Karpas-422 (cell line): Measurements from ENCODE around the gene AK5. TPM values are rescaled to one million over a fixed set of nuclear protein-coding genes. Genes with fewer than 3 reads are reported as not detected.

Experiments
- DNase-seq: peaks from one replicate; pipeline ENCODE4 v3.0.0-alpha.2; 2015
- H2AFZ ChIP-seq: fragments of 200-600 bp; sonication (generic); 2 replicates; pipeline ENCODE4 v1.6.1; 2014; ENCODE audit warnings: antibody characterized with exemption, low read length, mixed read lengths
- H3K27ac ChIP-seq: fragments of 200-600 bp; sonication (generic); 2 replicates; pipeline ENCODE4 v1.5.1; 2014; ENCODE audit warnings: mild to moderate bottlenecking, low read length, moderate library complexity
- H3K27me3 ChIP-seq: fragments of 200-600 bp; sonication (generic); 2 replicates; pipeline ENCODE4 v1.6.1; 2014; ENCODE audit warnings: low read length, mixed read lengths
- H3K36me3 ChIP-seq: fragments of 200-600 bp; sonication (generic); 2 replicates; pipeline ENCODE4 v1.6.1; 2014; ENCODE audit warnings: low read length, mixed read lengths; ENCODE audit not compliant: insufficient read depth
- H3K4me1 ChIP-seq: fragments of 200-600 bp; sonication (generic); 2 replicates; pipeline ENCODE4 v1.6.1; 2014; ENCODE audit warnings: mild to moderate bottlenecking, low read length, mixed read lengths
- H3K4me2 ChIP-seq: fragments of 200-600 bp; sonication (generic); 2 replicates; pipeline ENCODE4 v1.6.1; 2014; ENCODE audit warnings: low read length, low read depth, mild to moderate bottlenecking; ENCODE audit not compliant: poor library complexity, severe bottlenecking
- H3K4me3 ChIP-seq: fragments of 200-600 bp; sonication (generic); 2 replicates; pipeline ENCODE4 v1.5.1; 2014; ENCODE audit warnings: mild to moderate bottlenecking, antibody characterized with exemption, low read length, mixed read lengths
- H3K79me2 ChIP-seq: fragments of 200-600 bp; sonication (generic); 2 replicates; pipeline ENCODE4 v1.6.1; 2014; ENCODE audit warnings: mild to moderate bottlenecking, low read length, mixed read lengths
- H3K9ac ChIP-seq: fragments of 200-600 bp; sonication (generic); 2 replicates; pipeline ENCODE4 v1.6.0; 2014; ENCODE audit warnings: low read length
- H3K9me2 ChIP-seq: fragments of 200-600 bp; sonication (generic), shearing (Covaris generic); replicated peaks from 2 replicates; pipeline ENCODE4 v1.6.0; 2014; ENCODE audit warnings: mild to moderate bottlenecking, low read length, moderate library complexity; ENCODE audit not compliant: insufficient read depth
- H3K9me3 ChIP-seq: fragments of 300-700, 200-600 bp; sonication (generic); 2 replicates; pipeline ENCODE4 v1.6.1; 2014; ENCODE audit warnings: low read length, mixed read lengths
- H4K20me1 ChIP-seq: fragments of 200-600 bp; sonication (generic); 2 replicates; pipeline ENCODE4 v1.6.1; 2014; ENCODE audit warnings: mild to moderate bottlenecking, antibody characterized with exemption, low read length, low read depth; ENCODE audit not compliant: insufficient read depth
- total RNA-seq: library from RNA; depleted of rRNA; stranded (reverse); fragments of >200 nt; shearing (Covaris generic); gene quantifications from 2 replicates; pipeline ENCODE4 v1.2.3, GENCODE V29; 2014; ENCODE audit warnings: low replicate concordance

Gene AK5
- total RNA-seq, 1 experiment from 2014 or later = not detected

DNA sequence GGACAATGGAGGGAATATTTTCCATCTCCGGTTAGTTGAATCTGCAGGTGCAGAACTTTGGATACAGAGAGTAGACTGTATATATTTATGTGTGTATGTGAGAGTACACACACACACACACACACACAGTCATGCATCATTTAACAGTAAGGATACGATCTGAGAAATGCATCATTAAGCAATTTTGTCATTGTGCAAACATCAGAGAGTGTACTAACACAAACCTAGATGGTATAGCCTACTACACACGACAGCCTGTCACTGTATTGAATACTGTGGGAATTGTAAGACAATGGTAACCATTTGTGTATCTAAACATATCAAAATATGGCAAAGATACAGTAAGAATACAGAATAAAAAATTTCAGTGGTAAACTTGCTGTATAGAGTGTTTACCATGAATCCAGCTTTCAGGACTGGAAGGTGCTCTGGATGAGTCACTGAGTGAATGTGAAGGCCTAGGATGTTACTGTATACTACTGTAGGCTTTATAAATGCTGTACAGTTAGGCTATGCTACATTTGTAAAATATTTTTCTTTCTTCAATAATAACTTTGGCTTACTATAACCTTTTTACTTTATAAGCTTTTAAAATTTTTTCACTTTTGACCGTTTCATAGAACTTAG lies 262.1 kb downstream of the AK5 start:
- no peaks in the 10 kb centered on the region for H3K79me2 ChIP-seq
- H3K9ac ChIP-seq = no peak overlapping the region
- no peaks in the 10 kb centered on the region for H3K9me2 ChIP-seq
- H2AFZ ChIP-seq = no peak overlapping the region
- no peak overlapping the region for H3K4me2 ChIP-seq
- no peaks in the 10 kb centered on the region for H3K9me3 ChIP-seq
- H3K4me3 ChIP-seq = no peak overlapping the region
- H4K20me1 ChIP-seq = no peaks in the 10 kb centered on the region
- H3K27ac ChIP-seq = no peak overlapping the region
- H3K4me1 ChIP-seq = peaks cover 28% of the 10 kb centered on the region
- DNase-seq = no peak
- no peaks in the 10 kb centered on the region for H3K36me3 ChIP-seq
- H3K27me3 ChIP-seq = no peaks in the 10 kb centered on the region

DNA sequence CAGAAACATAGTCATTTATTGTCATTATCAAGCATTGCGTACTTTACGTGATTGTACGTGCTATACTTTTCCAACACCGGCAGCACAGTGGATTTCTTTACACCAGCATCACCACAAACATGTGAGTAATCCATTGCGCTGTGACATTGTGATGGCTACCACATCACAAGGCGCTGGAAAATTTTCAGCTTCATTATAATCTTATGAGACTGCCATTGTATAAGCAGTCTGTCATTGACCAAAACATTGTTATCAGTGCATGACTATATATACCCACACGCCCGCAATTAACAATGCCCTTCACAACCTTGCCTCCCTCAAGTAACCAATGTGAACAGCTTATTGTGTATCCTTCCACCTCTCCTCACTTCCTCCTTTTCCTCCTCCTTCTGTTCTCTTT lies 263.0 kb downstream of the AK5 start:
- H2AFZ ChIP-seq = no peak overlapping the region
- H3K79me2 ChIP-seq = no peaks in the 10 kb centered on the region
- H3K4me2 ChIP-seq = no peak overlapping the region
- H3K27ac ChIP-seq = no peak overlapping the region
- peaks cover 19% of the 10 kb centered on the region for H3K4me1 ChIP-seq
- H3K4me3 ChIP-seq = no peak overlapping the region
- H3K27me3 ChIP-seq = no peaks in the 10 kb centered on the region
- H3K9ac ChIP-seq = no peak overlapping the region
- no peaks in the 10 kb centered on the region for H4K20me1 ChIP-seq
- no peaks in the 10 kb centered on the region for H3K9me2 ChIP-seq
- H3K36me3 ChIP-seq = no peaks in the 10 kb centered on the region
- no peaks in the 10 kb centered on the region for H3K9me3 ChIP-seq
- no peak for DNase-seq

- Histone ChIP-seq H3K79me2 (no peaks in the 10 kb centered on the region), H4K20me1 (no peaks in the 10 kb centered on the region), H3K4me3 (no peak overlapping the region), H3K9ac (no peak overlapping the region), H3K4me1 (peaks cover 8% of the 10 kb centered on the region), H3K9me2 (no peaks in the 10 kb centered on the region), H2AFZ (no peak overlapping the region), H3K9me3 (no peaks in the 10 kb centered on the region), H3K36me3 (no peaks in the 10 kb centered on the region), H3K4me2 (no peak overlapping the region), H3K27ac (no peak overlapping the region), H3K27me3 (no peaks in the 10 kb centered on the region)
- no peak for DNase-seq
Measured at GRCh38 chr1:77545970-77546369, 264.2 kb downstream of the AK5 start.

GRCh38 chr1:77546890-77547289 lies 265.1 kb downstream of the AK5 start:
- no peaks in the 10 kb centered on the region for H3K27me3 ChIP-seq
- no peaks in the 10 kb centered on the region for H3K4me1 ChIP-seq
- no peak overlapping the region for H3K4me3 ChIP-seq
- no peak overlapping the region for H3K27ac ChIP-seq
- H3K4me2 ChIP-seq = no peak overlapping the region
- no peak for DNase-seq
- H3K36me3 ChIP-seq = no peaks in the 10 kb centered on the region
- no peaks in the 10 kb centered on the region for H3K9me2 ChIP-seq
- no peaks in the 10 kb centered on the region for H4K20me1 ChIP-seq
- H3K9me3 ChIP-seq = no peaks in the 10 kb centered on the region
- no peak overlapping the region for H2AFZ ChIP-seq
- no peaks in the 10 kb centered on the region for H3K79me2 ChIP-seq
- H3K9ac ChIP-seq = no peak overlapping the region

- no peaks in the 10 kb centered on the region for H3K4me1 ChIP-seq
- DNase-seq = no peak
- H2AFZ ChIP-seq = no peak overlapping the region
- no peak overlapping the region for H3K4me2 ChIP-seq
- no peak overlapping the region for H3K27ac ChIP-seq
- H3K9ac ChIP-seq = no peak overlapping the region
- H3K9me3 ChIP-seq = no peaks in the 10 kb centered on the region
- H3K79me2 ChIP-seq = no peaks in the 10 kb centered on the region
- no peaks in the 10 kb centered on the region for H4K20me1 ChIP-seq
- no peaks in the 10 kb centered on the region for H3K36me3 ChIP-seq
- no peaks in the 10 kb centered on the region for H3K27me3 ChIP-seq
- no peaks in the 10 kb centered on the region for H3K9me2 ChIP-seq
- no peak overlapping the region for H3K4me3 ChIP-seq
Measured at GRCh38 chr1:77548285-77548684, 266.5 kb downstream of the AK5 start.

DNA sequence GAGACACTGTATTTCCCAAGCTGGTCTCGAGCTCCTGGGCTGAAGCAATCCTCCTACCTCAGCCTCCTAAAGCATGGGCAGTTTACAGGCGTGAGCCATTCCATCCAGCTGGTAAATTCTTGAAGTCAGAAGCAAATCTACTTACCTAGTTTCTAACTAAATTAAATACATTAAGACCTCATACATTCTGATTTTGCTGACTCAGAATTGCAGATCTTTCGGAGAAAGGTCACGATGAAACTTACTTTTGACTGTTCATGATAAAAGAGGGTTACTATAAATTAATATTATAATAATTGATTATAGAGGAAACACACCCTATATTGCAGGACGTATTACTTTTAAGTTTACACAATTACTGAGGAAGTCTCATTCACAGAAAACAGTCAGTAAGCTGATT lies 268.3 kb downstream of the AK5 start:
- no peak for DNase-seq
- no peaks in the 10 kb centered on the region for H3K36me3 ChIP-seq
- H4K20me1 ChIP-seq = no peaks in the 10 kb centered on the region

GRCh38 chr1:77552626-77553025 lies 270.8 kb downstream of the AK5 start:
- Histone ChIP-seq H2AFZ (no peak overlapping the region), H3K4me2 (no peak overlapping the region), H3K9me2 (no peaks in the 10 kb centered on the region), H3K27me3 (no peaks in the 10 kb centered on the region), H3K4me3 (no peak overlapping the region), H3K9ac (no peak overlapping the region), H3K4me1 (no peaks in the 10 kb centered on the region), H4K20me1 (no peaks in the 10 kb centered on the region), H3K79me2 (no peaks in the 10 kb centered on the region), H3K36me3 (no peaks in the 10 kb centered on the region), H3K9me3 (no peaks in the 10 kb centered on the region), H3K27ac (no peak overlapping the region)
- no peak for DNase-seq

More for the DNA sequence above, 268.3 kb downstream of the AK5 start:
- Histone ChIP-seq H3K9me2 (no peaks in the 10 kb centered on the region), H3K27ac (no peak overlapping the region), H3K79me2 (no peaks in the 10 kb centered on the region), H2AFZ (no peak overlapping the region), H3K4me1 (no peaks in the 10 kb centered on the region), H3K4me3 (no peak overlapping the region), H3K27me3 (no peaks in the 10 kb centered on the region), H3K4me2 (no peak overlapping the region), H3K9ac (no peak overlapping the region), H3K9me3 (no peaks in the 10 kb centered on the region)

DNA sequence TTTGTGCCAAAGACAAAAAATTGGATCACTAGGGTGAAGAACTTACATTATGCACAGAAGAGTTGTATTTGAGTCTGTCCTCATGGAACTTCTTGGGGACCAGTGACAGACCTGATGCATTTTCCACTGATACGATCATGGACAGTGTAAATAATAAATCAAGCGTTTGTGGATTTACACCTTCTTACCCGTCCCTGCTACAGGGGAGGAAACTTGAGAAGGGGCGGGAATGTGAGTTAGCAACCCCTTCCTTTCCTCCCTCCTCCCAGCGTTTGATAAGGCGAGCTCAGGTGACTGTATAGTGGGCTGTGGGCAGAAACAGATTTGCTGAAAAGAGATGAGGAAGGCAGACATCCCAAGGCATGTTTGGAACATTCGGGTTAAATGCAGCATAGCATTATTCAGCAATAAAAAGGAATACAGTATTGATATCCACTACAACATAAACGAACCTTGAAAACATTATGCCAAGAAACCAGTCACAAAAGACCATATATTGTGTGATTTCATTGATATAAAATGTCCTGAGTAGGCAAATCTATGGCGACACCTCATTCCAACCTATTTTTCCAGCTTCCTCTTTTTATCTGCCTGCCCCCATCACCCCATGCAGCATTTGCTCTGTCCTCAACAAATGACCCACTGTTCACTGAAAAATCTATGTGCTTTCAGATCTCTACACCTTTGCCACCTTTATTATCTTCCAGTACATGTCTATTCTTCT lies 271.9 kb downstream of the AK5 start:
- Histone ChIP-seq H2AFZ (no peak overlapping the region), H3K9me3 (no peaks in the 10 kb centered on the region), H3K27ac (no peak overlapping the region), H3K4me2 (no peak overlapping the region), H3K79me2 (no peaks in the 10 kb centered on the region), H3K9ac (no peak overlapping the region), H3K9me2 (no peaks in the 10 kb centered on the region), H3K27me3 (no peaks in the 10 kb centered on the region), H4K20me1 (no peaks in the 10 kb centered on the region), H3K4me1 (no peaks in the 10 kb centered on the region), H3K36me3 (no peaks in the 10 kb centered on the region), H3K4me3 (no peak overlapping the region)
- DNase-seq = no peak
